Measurements from ENCODE around the gene SPTBN1.

SPTBN1 gene

GRCh38 chr2:54669677-54670484 lies 213.8 kb downstream of the SPTBN1 start:
- no peak for TF ChIP-seq CTCF (IDR thresholded peaks at IDR 0.05; ENCODE audit: borderline replicate concordance, extremely low read depth, low read length, poor library complexity, severe bottlenecking)
- TF ChIP-seq EZH2 (IDR thresholded peaks at IDR 0.05; ENCODE audit: borderline replicate concordance, low read depth, low read length, severe bottlenecking) = no peak
- Histone ChIP-seq H3K27me3 (ENCODE audit: insufficient read depth, low read length, poor library complexity) (no peaks in the 10 kb centered on the region), H3K36me3 (ENCODE audit: insufficient read depth, low read length) (peaks cover 52% of the 10 kb centered on the region), H3K4me2 (ENCODE audit: insufficient read depth, low read length) (no peak overlapping the region), H3K4me3 (ENCODE audit: low read depth in 1 of 2, low read length in 2 of 2) (no peak overlapping the region), H3K79me2 (ENCODE audit: insufficient read depth, low read length) (no peaks in the 10 kb centered on the region), H4K20me1 (ENCODE audit: insufficient read depth, low read length) (no peaks in the 10 kb centered on the region), H2AFZ (ENCODE audit: low read depth, low read length) (no peak overlapping the region), H3K27ac (ENCODE audit: low read length) (no peak overlapping the region), H3K4me1 (ENCODE audit: insufficient read depth, low read length) (no peaks in the 10 kb centered on the region), H3K9ac (ENCODE audit: low read depth, low read length) (no peak overlapping the region), H3K9me3 (ENCODE audit: insufficient read depth, low read length, severe bottlenecking) (no peaks in the 10 kb centered on the region)
- no peak for ATAC-seq (ENCODE audit: insufficient read depth, low read depth)
- no peak for DNase-seq

GRCh38 chr2:54670485-54671009 lies 214.4 kb downstream of the SPTBN1 start:
- no peak for ATAC-seq (ENCODE audit: insufficient read depth, low read depth)
- H4K20me1 ChIP-seq (ENCODE audit: insufficient read depth, low read length) = no peaks in the 10 kb centered on the region
- no peaks in the 10 kb centered on the region for H3K9me3 ChIP-seq (ENCODE audit: insufficient read depth, low read length, severe bottlenecking)
- no peaks in the 10 kb centered on the region for H3K4me1 ChIP-seq (ENCODE audit: insufficient read depth, low read length)
- no peak overlapping the region for H2AFZ ChIP-seq (ENCODE audit: low read depth, low read length)
- no peak overlapping the region for H3K9ac ChIP-seq (ENCODE audit: low read depth, low read length)
- H3K4me2 ChIP-seq (ENCODE audit: insufficient read depth, low read length) = no peak overlapping the region
- H3K4me3 ChIP-seq (ENCODE audit: low read depth in 1 of 2, low read length in 2 of 2) = no peak overlapping the region
- no peak overlapping the region for H3K27ac ChIP-seq (ENCODE audit: low read length)
- H3K36me3 ChIP-seq (ENCODE audit: insufficient read depth, low read length) = peaks cover 46% of the 10 kb centered on the region
- no peaks in the 10 kb centered on the region for H3K79me2 ChIP-seq (ENCODE audit: insufficient read depth, low read length)
- no peaks in the 10 kb centered on the region for H3K27me3 ChIP-seq (ENCODE audit: insufficient read depth, low read length, poor library complexity)
- DNase-seq = no peak
- TF ChIP-seq EZH2 (IDR thresholded peaks at IDR 0.05; ENCODE audit: borderline replicate concordance, low read depth, low read length, severe bottlenecking) (no peak), CTCF (IDR thresholded peaks at IDR 0.05; ENCODE audit: borderline replicate concordance, extremely low read depth, low read length, poor library complexity, severe bottlenecking) (no peak)

GRCh38 chr2:54671010-54671409 lies 214.9 kb downstream of the SPTBN1 start:
- Histone ChIP-seq H3K36me3 (ENCODE audit: insufficient read depth, low read length) (peaks cover 43% of the 10 kb centered on the region), H3K4me1 (ENCODE audit: insufficient read depth, low read length) (no peaks in the 10 kb centered on the region), H3K4me2 (ENCODE audit: insufficient read depth, low read length) (no peak overlapping the region)

More at GRCh38 chr2:54671010-54671409, 214.9 kb downstream of the SPTBN1 start:
- no peak for DNase-seq
- Histone ChIP-seq H3K27ac (ENCODE audit: low read length) (no peak overlapping the region), H3K4me3 (ENCODE audit: low read depth in 1 of 2, low read length in 2 of 2) (no peak overlapping the region), H3K9me3 (ENCODE audit: insufficient read depth, low read length, severe bottlenecking) (no peaks in the 10 kb centered on the region), H2AFZ (ENCODE audit: low read depth, low read length) (no peak overlapping the region), H3K79me2 (ENCODE audit: insufficient read depth, low read length) (no peaks in the 10 kb centered on the region), H3K27me3 (ENCODE audit: insufficient read depth, low read length, poor library complexity) (no peaks in the 10 kb centered on the region), H4K20me1 (ENCODE audit: insufficient read depth, low read length) (no peaks in the 10 kb centered on the region), H3K9ac (ENCODE audit: low read depth, low read length) (no peak overlapping the region)
- TF ChIP-seq EZH2 (IDR thresholded peaks at IDR 0.05; ENCODE audit: borderline replicate concordance, low read depth, low read length, severe bottlenecking) (no peak), CTCF (IDR thresholded peaks at IDR 0.05; ENCODE audit: borderline replicate concordance, extremely low read depth, low read length, poor library complexity, severe bottlenecking) (no peak)
- ATAC-seq (ENCODE audit: insufficient read depth, low read depth) = no peak

Measured in DND-41 (cell line).